Erythroblast (primary cell): ENCODE measurements around the gene LGALS9.

Experiments used
- GATA1 ChIP-seq: IDR thresholded peaks from 2 replicates; pipeline ENCODE4 v1.6.1; 2011; ENCODE audit warnings: low read depth, mild to moderate bottlenecking, control low read depth, low read length, moderate library complexity
- POLR2A ChIP-seq: IDR thresholded peaks from 2 replicates; pipeline ENCODE4 v1.6.1; 2011; ENCODE audit warnings: mild to moderate bottlenecking, low read length

DNA sequence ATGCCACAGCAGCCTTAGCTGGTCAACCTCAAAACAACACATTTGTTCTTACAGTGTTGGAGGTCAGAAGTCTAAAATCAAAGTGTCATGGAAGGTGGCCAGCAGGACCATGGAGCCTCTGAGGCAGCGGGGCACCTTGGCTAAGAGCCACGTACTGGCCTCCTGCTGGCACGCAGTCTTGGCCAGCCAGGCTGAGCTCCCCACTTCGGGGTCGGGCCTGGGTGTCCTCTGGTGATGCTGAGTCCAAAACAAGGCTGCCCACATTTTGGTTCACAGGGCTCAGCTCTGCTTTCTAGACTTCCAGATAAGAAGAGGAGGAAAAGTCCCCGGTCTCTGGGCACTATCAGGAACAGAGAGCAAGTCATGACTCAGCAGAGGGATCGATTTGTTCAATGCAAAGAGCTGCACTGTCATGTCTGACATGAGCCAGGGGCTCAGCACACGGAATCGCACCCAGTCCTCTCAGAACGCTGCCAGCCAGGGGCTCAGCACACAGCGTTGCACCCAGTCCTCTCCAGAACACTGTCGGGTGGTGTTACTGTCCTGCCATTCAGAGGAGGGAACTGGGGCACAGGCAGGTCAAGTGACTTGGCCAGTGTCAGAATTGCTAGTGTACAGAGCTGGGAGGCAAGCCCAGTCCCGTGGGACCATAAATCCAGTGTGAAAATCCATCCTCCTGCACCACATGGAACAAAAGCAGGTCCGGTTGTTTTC is 2.5 kb downstream of the LGALS9 start:
- TF ChIP-seq POLR2A: no peak
- no peak for TF ChIP-seq GATA1
